Activated naive CD8-positive, alpha-beta T cell treated with anti-CD3 and anti-CD28 coated beads for 36 hours (primary cell): ENCODE results near the gene KLK14. TPM values are rescaled to one million over a fixed set of nuclear protein-coding genes. Genes with fewer than 3 reads are reported as not detected.
A peak's percentile ranks its signal among the peaks of the same experiment; 100 is the strongest.

Source experiments
- DNase-seq: peaks from one replicate; pipeline ENCODE4 v3.0.0; 2021
- H3K27ac Mint-ChIP-seq: one replicate; pipeline ENCODE4 v1.8.0; 2022; ENCODE audit warnings: mild to moderate bottlenecking, moderate library complexity, mixed read lengths
- H3K27me3 Mint-ChIP-seq: one replicate; pipeline ENCODE4 v1.8.0; 2022; ENCODE audit warnings: mild to moderate bottlenecking, mixed read lengths
- H3K36me3 Mint-ChIP-seq: one replicate; pipeline ENCODE4 v1.8.0; 2021; ENCODE audit warnings: mild to moderate bottlenecking, mixed read lengths
- H3K4me1 Mint-ChIP-seq: one replicate; pipeline ENCODE4 v1.8.0; 2021; ENCODE audit warnings: mixed read lengths
- H3K4me3 Mint-ChIP-seq: one replicate; pipeline ENCODE4 v1.8.0; 2022; ENCODE audit warnings: mild to moderate bottlenecking, moderate library complexity, mixed read lengths
- H3K9me3 Mint-ChIP-seq: one replicate; pipeline ENCODE4 v1.8.0; 2022; ENCODE audit warnings: mixed read lengths
- total RNA-seq, 2 experiments: library from RNA; stranded (reverse); gene quantifications; one replicate each; pipeline ENCODE4 v1.2.3, GENCODE V29; 2021

KLK14 gene
- total RNA-seq, 2 experiments from 2014 or later = 0.30 to 0.31 TPM

GRCh38 chr19:51083783-51084182, 1.1 kb upstream of the KLK14 start:
- Mint-ChIP-seq H3K4me3 (no peak overlapping the region), H3K4me1 (no peaks in the 10 kb centered on the region), H3K36me3 (no peaks in the 10 kb centered on the region), H3K27me3 (peaks cover 7% of the 10 kb centered on the region), H3K27ac (no peak overlapping the region), H3K9me3 (no peaks in the 10 kb centered on the region)
- DNase-seq = no peak

DNA sequence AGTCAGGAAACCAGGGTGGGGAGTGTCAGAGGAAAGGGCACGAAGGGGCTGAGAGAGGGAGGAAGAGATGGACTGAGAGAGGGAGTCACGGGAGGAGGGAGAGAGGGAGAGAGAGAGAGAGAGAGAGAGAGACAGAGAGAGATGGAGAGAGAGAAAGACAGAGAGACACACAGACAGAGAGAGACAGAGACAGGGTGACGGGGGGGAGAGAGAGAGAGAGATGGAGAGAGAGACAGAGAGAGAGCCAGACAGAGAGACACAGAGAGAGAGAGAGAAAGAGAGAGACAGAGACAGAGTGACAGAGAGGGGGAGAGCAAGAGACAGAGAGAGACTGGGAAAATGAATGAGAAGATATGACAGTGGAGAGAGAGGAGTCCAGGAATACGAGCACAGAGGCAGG, 494 bp upstream of the KLK14 start:
- Mint-ChIP-seq H3K27ac (no peak overlapping the region), H3K27me3 (peaks cover 7% of the 10 kb centered on the region), H3K9me3 (no peaks in the 10 kb centered on the region), H3K4me3 (peak overlapping the region; percentile 7), H3K36me3 (no peaks in the 10 kb centered on the region), H3K4me1 (no peaks in the 10 kb centered on the region)
- DNase-seq = no peak

DNA sequence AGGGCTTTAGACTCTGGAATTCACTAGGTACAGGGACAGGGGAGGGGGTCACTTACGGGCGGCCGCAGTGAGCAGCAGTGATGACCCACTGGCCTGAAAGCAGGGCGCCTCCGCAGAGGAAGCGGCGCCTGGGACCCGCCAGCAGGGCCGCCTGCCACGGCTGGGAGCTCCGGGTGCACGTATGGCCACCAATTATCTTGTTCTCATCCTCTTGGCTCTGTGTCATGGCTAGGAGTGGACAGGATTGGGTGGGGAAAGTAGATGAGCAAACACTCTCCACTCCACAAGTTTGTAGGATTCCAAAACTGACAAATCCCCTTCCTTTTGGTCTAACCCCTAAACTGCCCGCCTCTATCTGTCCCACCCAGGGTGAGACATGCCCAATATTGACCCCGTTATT, 1.2 kb downstream of the KLK14 start:
- no peak for DNase-seq
- Mint-ChIP-seq H3K27ac (no peak overlapping the region), H3K27me3 (peaks cover 7% of the 10 kb centered on the region), H3K36me3 (no peaks in the 10 kb centered on the region), H3K4me3 (no peak overlapping the region), H3K4me1 (no peaks in the 10 kb centered on the region), H3K9me3 (no peaks in the 10 kb centered on the region)

GRCh38 chr19:51079481-51080110, 3.1 kb downstream of the KLK14 start:
- H3K36me3 Mint-ChIP-seq = no peaks in the 10 kb centered on the region
- H3K27me3 Mint-ChIP-seq = peaks cover 7% of the 10 kb centered on the region
- DNase-seq = no peak
- no peaks in the 10 kb centered on the region for H3K4me1 Mint-ChIP-seq
- H3K27ac Mint-ChIP-seq = no peak overlapping the region
- no peak overlapping the region for H3K4me3 Mint-ChIP-seq
- H3K9me3 Mint-ChIP-seq = no peaks in the 10 kb centered on the region

- Mint-ChIP-seq H3K27ac (no peak overlapping the region), H3K4me1 (no peaks in the 10 kb centered on the region), H3K4me3 (no peak overlapping the region), H3K36me3 (no peaks in the 10 kb centered on the region), H3K27me3 (peaks cover 7% of the 10 kb centered on the region), H3K9me3 (peaks cover 2% of the 10 kb centered on the region)
- DNase-seq = no peak
Observed at GRCh38 chr19:51078731-51079130, 4.0 kb downstream of the KLK14 start.

DNA sequence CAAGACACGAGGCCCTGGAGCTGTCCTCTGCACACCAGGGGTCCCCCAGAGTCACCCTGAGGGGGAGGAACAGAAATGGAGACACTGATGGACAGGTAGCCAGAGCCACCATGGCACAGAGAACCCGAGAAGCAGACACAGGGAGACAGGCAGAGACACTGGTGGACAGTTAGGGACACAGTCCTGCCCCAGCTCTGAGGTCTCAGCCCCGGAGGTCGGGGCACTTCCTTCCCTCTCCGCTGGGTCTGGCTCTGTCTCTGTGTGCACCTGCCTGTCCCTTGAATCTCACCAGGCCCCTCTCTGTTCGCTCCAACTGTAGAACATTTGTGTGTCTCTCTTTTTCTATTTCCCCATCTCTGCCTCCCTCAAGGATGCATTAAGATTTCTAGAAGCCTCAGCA, 4.6 kb downstream of the KLK14 start:
- peaks cover 1% of the 10 kb centered on the region for H3K27me3 Mint-ChIP-seq
- DNase-seq = no peak
- no peak overlapping the region for H3K4me3 Mint-ChIP-seq
- H3K4me1 Mint-ChIP-seq = no peaks in the 10 kb centered on the region
- no peaks in the 10 kb centered on the region for H3K36me3 Mint-ChIP-seq
- peaks cover 7% of the 10 kb centered on the region for H3K9me3 Mint-ChIP-seq
- no peak overlapping the region for H3K27ac Mint-ChIP-seq

GRCh38 chr19:51076631-51077213, 6.0 kb downstream of the KLK14 start:
- Mint-ChIP-seq H3K4me1 (no peaks in the 10 kb centered on the region), H3K36me3 (no peaks in the 10 kb centered on the region), H3K4me3 (no peak overlapping the region), H3K27ac (no peak overlapping the region), H3K27me3 (no peaks in the 10 kb centered on the region), H3K9me3 (peaks cover 7% of the 10 kb centered on the region)
- DNase-seq = no peak

- no peak for DNase-seq
- Mint-ChIP-seq H3K27ac (no peak overlapping the region), H3K4me1 (no peaks in the 10 kb centered on the region), H3K4me3 (no peak overlapping the region), H3K9me3 (peaks cover 7% of the 10 kb centered on the region), H3K27me3 (no peaks in the 10 kb centered on the region), H3K36me3 (no peaks in the 10 kb centered on the region)
Observed at GRCh38 chr19:51075998-51076397, 6.7 kb downstream of the KLK14 start.

DNA sequence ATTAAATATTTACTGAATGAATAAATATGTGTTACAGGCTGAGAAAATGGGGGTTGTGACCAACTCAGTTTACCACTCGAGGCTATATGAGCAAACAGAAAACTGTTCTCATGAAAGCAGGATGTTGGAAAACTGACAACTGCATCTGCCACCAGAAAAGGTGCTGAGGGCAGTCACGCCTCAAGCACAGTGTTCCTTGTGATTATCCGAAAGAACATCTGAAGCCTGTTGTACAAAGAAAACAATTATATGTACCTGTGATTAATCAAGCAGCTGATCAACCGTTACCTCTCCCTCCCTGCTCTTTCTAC, 11.6 kb downstream of the KLK14 start:
- H3K27me3 Mint-ChIP-seq = peaks cover 12% of the 10 kb centered on the region
- DNase-seq = no peak
- peaks cover 7% of the 10 kb centered on the region for H3K9me3 Mint-ChIP-seq
- H3K27ac Mint-ChIP-seq = no peak overlapping the region
- H3K36me3 Mint-ChIP-seq = no peaks in the 10 kb centered on the region
- no peaks in the 10 kb centered on the region for H3K4me1 Mint-ChIP-seq
- H3K4me3 Mint-ChIP-seq = no peak overlapping the region

DNA sequence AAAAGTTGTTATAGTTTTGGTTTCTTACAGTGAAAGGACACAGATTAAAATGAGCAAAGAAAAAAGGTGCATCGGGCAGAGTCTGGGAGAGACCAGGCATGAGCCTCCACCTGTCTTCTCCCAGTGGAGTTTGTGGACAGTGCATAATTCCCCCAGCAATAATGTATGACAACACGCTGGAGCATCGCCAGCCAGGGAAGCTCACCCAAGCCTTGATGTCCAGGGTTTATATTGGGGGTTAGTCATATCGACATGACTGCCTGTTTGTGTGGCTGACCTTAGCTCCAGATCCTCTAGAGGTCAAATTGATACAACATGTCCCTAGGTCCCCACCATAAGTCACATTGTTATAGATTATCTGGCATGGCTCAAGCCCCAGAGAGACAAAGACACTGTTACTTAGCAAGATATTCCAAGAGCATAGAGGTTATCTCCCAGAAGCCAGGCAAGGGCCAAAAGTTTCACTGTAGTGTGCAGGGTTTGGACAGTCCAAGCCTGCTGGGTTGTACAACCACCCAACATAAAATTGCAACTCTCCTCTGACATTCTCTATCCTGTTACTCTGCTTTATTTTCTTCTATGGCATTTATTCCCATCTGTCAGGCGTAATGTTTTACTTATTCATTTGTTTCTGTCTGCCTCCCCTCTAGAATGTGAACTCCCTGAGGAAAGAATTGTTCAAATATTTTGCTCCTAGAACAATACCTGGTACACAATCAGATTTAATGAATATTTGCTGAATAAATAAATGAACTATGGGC, 12.2 kb downstream of the KLK14 start:
- Mint-ChIP-seq H3K36me3 (no peaks in the 10 kb centered on the region), H3K4me3 (no peak overlapping the region), H3K9me3 (peaks cover 7% of the 10 kb centered on the region), H3K27ac (no peak overlapping the region), H3K27me3 (peaks cover 16% of the 10 kb centered on the region), H3K4me1 (no peaks in the 10 kb centered on the region)
- DNase-seq = no peak

DNA sequence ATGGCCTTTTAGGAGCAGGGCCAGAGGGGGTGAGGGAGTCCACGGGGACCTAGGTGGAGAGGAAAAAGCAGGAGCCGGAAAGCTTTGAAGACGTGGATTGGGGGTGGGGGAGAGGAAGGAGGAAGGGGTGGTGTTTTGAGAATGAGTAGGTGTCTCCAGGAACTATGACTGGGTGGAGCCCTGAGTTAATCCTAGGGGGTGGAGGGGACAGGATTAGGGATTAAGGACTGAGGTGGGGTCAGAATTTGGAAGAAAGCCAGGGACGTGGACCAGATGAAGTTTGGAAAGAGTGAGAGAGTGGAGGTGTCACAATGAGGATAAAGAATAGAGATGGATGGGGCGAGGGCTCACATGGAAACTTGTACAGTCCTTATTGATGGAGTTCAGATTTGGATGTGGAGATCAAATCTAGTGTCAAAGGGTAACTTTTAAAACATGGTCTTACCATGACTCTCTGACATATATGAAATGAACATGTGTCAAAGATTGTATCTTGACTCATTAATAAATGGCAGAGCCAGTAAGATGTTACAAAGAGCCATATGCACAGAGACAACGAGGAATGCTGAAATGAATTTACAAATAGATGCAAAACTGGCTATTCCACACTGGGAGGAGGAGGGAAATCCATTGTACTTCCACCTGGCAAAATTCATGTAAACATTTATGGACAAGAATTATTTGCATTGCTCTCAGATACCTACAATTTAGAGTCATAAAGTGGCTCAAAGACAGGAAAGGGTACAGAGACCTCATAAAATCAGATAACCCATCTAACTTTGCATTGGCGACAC, 16.1 kb downstream of the KLK14 start:
- Mint-ChIP-seq H3K27ac (no peak overlapping the region), H3K4me3 (no peak overlapping the region), H3K36me3 (no peaks in the 10 kb centered on the region), H3K9me3 (no peaks in the 10 kb centered on the region), H3K4me1 (peaks cover 1% of the 10 kb centered on the region), H3K27me3 (peaks cover 43% of the 10 kb centered on the region)
- no peak for DNase-seq

DNA sequence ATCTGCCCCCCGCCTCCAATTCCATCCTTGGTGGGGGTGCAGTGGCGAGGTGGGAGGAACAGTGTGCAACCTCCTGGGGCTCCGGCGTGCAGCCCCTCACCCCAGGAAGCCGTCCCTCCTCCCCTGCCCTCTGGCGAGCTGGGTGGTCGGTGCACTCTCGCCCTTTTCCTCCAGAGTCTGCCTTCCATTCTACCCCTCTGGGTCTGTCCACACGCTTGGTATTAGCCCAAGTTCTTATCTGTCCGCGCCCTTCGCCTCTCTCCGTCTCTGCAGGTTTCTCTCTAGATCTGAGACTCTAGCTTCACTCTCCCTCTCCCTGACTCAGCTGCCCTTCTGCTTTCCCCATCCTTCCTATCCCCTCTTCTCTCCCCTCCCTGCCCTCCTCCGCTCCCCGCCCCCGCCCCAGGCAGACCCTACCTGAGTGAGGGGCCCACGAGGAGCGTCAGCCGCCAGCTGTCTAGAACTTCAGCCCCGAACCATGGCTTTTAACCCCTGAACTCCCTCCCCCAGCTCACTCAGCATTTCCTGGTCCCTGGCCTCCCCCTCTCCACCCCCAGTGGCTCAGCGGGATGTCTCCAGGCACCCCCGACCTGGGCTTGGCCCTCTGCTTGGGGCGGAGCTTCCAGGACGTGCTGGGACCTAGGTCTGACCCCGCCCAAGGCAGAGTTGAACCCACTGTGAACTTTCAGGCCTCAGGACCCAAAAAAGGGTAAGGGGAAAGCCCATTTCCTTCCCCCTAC, 17.3 kb downstream of the KLK14 start:
- no peaks in the 10 kb centered on the region for H3K9me3 Mint-ChIP-seq
- H3K4me3 Mint-ChIP-seq = peak overlapping the region; percentile 36
- DNase-seq = no peak
- peaks cover 53% of the 10 kb centered on the region for H3K27me3 Mint-ChIP-seq
- no peaks in the 10 kb centered on the region for H3K36me3 Mint-ChIP-seq
- H3K27ac Mint-ChIP-seq = no peak overlapping the region
- H3K4me1 Mint-ChIP-seq = peaks cover 1% of the 10 kb centered on the region

- H3K27ac Mint-ChIP-seq = no peak within 1 kb of the TSS
- H3K4me3 Mint-ChIP-seq = peak within 1 kb of the TSS; percentile 36
- peaks cover 58% of the 10 kb centered on the region for H3K27me3 Mint-ChIP-seq
- no peaks in the 10 kb centered on the region for H3K36me3 Mint-ChIP-seq
- no peak for DNase-seq
- H3K9me3 Mint-ChIP-seq = no peaks in the 10 kb centered on the region
- peaks cover 1% of the 10 kb centered on the region for H3K4me1 Mint-ChIP-seq
Observed at GRCh38 chr19:51064534-51065220, 18.0 kb downstream of the KLK14 start, which contains the start of gene KLK13. Gene KLK13 (minus strand): TSS chr19:51065092. CDS start chr19:51065067, 25 bp downstream.

- Mint-ChIP-seq H3K36me3 (no peaks in the 10 kb centered on the region), H3K9me3 (no peaks in the 10 kb centered on the region), H3K4me1 (peaks cover 1% of the 10 kb centered on the region), H3K27me3 (peaks cover 61% of the 10 kb centered on the region), H3K27ac (no peak overlapping the region), H3K4me3 (no peak overlapping the region)
- DNase-seq = no peak
Observed at GRCh38 chr19:51063664-51064063, 19.0 kb downstream of the KLK14 start.
